Panc1 (cell line): ENCODE data around the gene MRPL16. TPM values are rescaled to one million over a fixed set of nuclear protein-coding genes. Genes with fewer than 3 reads are reported as not detected.
A peak's percentile ranks its signal among the peaks of the same experiment; 100 is the strongest.

Experiments used
- ATAC-seq: fragments of 200-7000 bp; cut with Tn5 transposase; 2 replicates; pipeline ENCODE4 v1.9.1; 2020; ENCODE audit warnings: mild to moderate bottlenecking, moderate library complexity
- BruUV-seq: library from RNA; stranded (reverse); fragments of 400-500 nt; replicated peaks from 2 replicates; lab custom pipeline; 2021; lab: Mats Ljungman, UMichigan
- CTCF ChIA-PET: fragments of 300-600 bp; sonication (Branson Sonifier 250); formaldehyde crosslinking; loops from one replicate; lab custom pipeline; 2022; ENCODE audit warnings: antibody characterized with exemption; lab: Charles Lee
- POLR2A ChIA-PET: fragments of 300-600 bp; sonication (Branson Sonifier 250); formaldehyde crosslinking; loops from one replicate; lab custom pipeline; 2022; ENCODE audit warnings: antibody characterized with exemption; lab: Charles Lee
- DNase-seq: peaks from one replicate; pipeline ENCODE4 v3.0.0-alpha.2; 2010; ENCODE audit warnings: low read depth, low spot score
- H3K27ac ChIP-seq: 2 replicates; pipeline ENCODE4 v1.5.1; 2011; ENCODE audit warnings: mild to moderate bottlenecking, low read length, inconsistent platforms
- H3K27me3 ChIP-seq: fragments of 200-500 bp; sonication (Bioruptor generic); 2 replicates; pipeline ENCODE4 v1.6.0; 2014; ENCODE audit warnings: low read length, inconsistent platforms; ENCODE audit not compliant: control insufficient read depth, insufficient read depth
- H3K36me3 ChIP-seq: fragments of 200-500 bp; sonication (Bioruptor generic); 2 replicates; pipeline ENCODE4 v1.5.1; 2014; ENCODE audit warnings: inconsistent platforms, mild to moderate bottlenecking, low read length, moderate library complexity; ENCODE audit not compliant: control insufficient read depth, insufficient read depth
- H3K4me1 ChIP-seq: 2 replicates; pipeline ENCODE4 v1.5.1; 2011; ENCODE audit warnings: inconsistent platforms, mild to moderate bottlenecking, low read length, moderate library complexity; ENCODE audit not compliant: control insufficient read depth, insufficient read depth
- H3K4me3 ChIP-seq, 2 experiments: 2 replicates each; pipeline ENCODE4 v1.5.1; 2011 to 2012; ENCODE audit warnings: low read depth in 2 of 2, low read length in 2 of 2, mild to moderate bottlenecking in 2 of 2, inconsistent platforms in 1 of 2, moderate library complexity in 1 of 2
- H3K9me3 ChIP-seq: fragments of 200-500 bp; sonication (Bioruptor generic); 2 replicates; pipeline ENCODE4 v1.5.1; 2014; ENCODE audit warnings: low read depth, mild to moderate bottlenecking, inconsistent platforms, low read length, moderate library complexity; ENCODE audit not compliant: control insufficient read depth, insufficient read depth
- CTCF ChIP-seq: fragments of 450-650 bp; IDR thresholded peaks from 2 replicates; pipeline ENCODE4 v1.5.1; 2017; ENCODE audit warnings: mild to moderate bottlenecking
- POLR2AphosphoS5 ChIP-seq: IDR thresholded peaks from 2 replicates; pipeline ENCODE4 v1.6.1; 2012; ENCODE audit warnings: mild to moderate bottlenecking, low read depth, low read length, moderate library complexity
- REST ChIP-seq, 2 experiments: IDR thresholded peaks; 2 replicates each; pipeline ENCODE4 v1.6.1; 2011 to 2012; ENCODE audit warnings: low read depth in 2 of 2, control low read depth in 1 of 2, low read length in 1 of 2, mild to moderate bottlenecking in 1 of 2, moderate library complexity in 1 of 2; ENCODE audit not compliant: insufficient read depth in 1 of 2
- SIN3A ChIP-seq: IDR thresholded peaks from 2 replicates; pipeline ENCODE4 v1.6.1; 2012; ENCODE audit warnings: low read depth, mild to moderate bottlenecking, low read length, moderate library complexity, borderline replicate concordance; ENCODE audit not compliant: insufficient read depth
- TCF7L2 ChIP-seq: IDR thresholded peaks from 2 replicates; pipeline ENCODE4 v1.6.1; 2011; ENCODE audit warnings: mild to moderate bottlenecking, low read depth, low read length, inconsistent platforms
- in situ Hi-C: cut with HindIII; loops from 2 replicates; pipeline ENCODE4 v1.10.0; 2016; ENCODE audit warnings: low sequenced_read_pairs, low pct_unique_long_range_greater_than_20kb
- intact Hi-C: fragments of 100-400 bp; cut with micrococcal nuclease; formaldehyde crosslinking; loops from one replicate; pipeline ENCODE4 v1.10.0; 2022; ENCODE audit not compliant: unreplicated experiment
- total RNA-seq: library from RNA; stranded (reverse); gene quantifications from one replicate; pipeline ENCODE4 v1.2.1, GENCODE V29; 2021; ENCODE audit not compliant: unreplicated experiment

Gene MRPL16
- total RNA-seq, 1 experiment from 2014 or later, result 41.8 TPM

GRCh38 chr11:59810911-59811259 is 307 bp upstream of the MRPL16 start:
- ATAC-seq, result no peak; the same call in 1 of the 2 replicates
- intact Hi-C loops, result no loop called here
- no TSS peak for BruUV-seq
- Histone ChIP-seq H3K4me1 (peaks cover 5% of the 10 kb centered on the region; the same call in 1 of the 2 replicates), H3K4me3 (peak overlapping the region; percentile 89 to 96), H3K36me3 (peaks cover 12% of the 10 kb centered on the region), H3K9me3 (no peaks in the 10 kb centered on the region; the same call in 1 of the 2 replicates), H3K27me3 (no peaks in the 10 kb centered on the region), H3K27ac (peak overlapping the region; percentile 93)
- TF ChIP-seq CTCF (no peak), REST (IDR thresholded peaks at IDR 0.05; ENCODE audit: insufficient read depth in 1 of 2, low read depth in 2 of 2, low read length in 1 of 2) (no peak), POLR2AphosphoS5 (no peak; the same call in 1 of the 2 replicates), SIN3A (no peak), TCF7L2 (no peak)
- DNase-seq, result no peak
- CTCF ChIA-PET, result interaction anchor here (0.9 kb wide), 1 partner anchor 55 kb away, joined by 4 read pairs; no protein-coding TSS in a partner anchor
- POLR2A ChIA-PET, result no interaction called here
- in situ Hi-C loops, result no loop called here

DNA sequence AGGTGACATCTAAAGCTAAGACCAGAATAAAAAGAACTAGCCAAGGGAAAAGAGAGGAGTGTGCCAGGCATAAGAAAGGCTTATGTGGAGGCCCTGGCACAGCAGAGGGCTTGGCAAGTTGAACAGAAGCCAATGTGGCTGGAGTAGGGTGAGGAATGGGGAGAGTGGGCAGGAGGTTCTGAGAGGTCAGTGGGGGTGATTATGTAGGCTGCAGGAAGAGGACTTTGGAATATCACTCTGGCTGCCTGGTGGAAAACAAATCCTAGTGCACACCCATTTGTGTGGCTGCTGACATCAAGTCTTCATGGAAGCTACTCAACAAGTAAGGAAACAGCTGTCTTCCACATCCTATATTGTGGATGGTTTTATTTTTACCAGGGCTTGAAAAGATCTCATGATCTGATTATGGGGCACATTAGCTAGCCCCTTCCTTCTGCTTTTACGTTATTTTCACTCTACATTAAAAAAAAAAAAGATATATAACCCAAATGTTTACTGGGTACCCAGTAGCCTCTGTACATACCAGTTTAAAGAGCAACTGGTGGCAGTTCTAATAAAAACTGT is 3.4 kb downstream of the MRPL16 start:
- no TSS peak for BruUV-seq
- in situ Hi-C loops (no loop called here), intact Hi-C loops (loop anchor here (10.0 kb wide), 1 partner anchor 142 kb away; the partner anchor contains the start of gene PATL1)
- H3K9me3 ChIP-seq, result no peaks in the 10 kb centered on the region; the same call in 1 of the 2 replicates
- ATAC-seq, result no peak
- H3K4me1 ChIP-seq, result peaks cover 5% of the 10 kb centered on the region; the same call in 1 of the 2 replicates
- ChIA-PET POLR2A (interaction anchor here (0.6 kb wide), 1 partner anchor 8 kb away, joined by 7 read pairs; no protein-coding TSS in a partner anchor), CTCF (interaction anchor here (0.7 kb wide), 1 partner anchor 1081 kb away, joined by 3 read pairs; no protein-coding TSS in a partner anchor)
- no peak overlapping the region for H3K4me3 ChIP-seq
- no peak for DNase-seq
- no peak overlapping the region for H3K27ac ChIP-seq
- no peaks in the 10 kb centered on the region for H3K27me3 ChIP-seq
- peaks cover 16% of the 10 kb centered on the region for H3K36me3 ChIP-seq
- no peak for TF ChIP-seq TCF7L2
- no peak for TF ChIP-seq SIN3A
- TF ChIP-seq POLR2AphosphoS5, result no peak
- TF ChIP-seq REST (IDR thresholded peaks at IDR 0.05; ENCODE audit: insufficient read depth in 1 of 2, low read depth in 2 of 2, low read length in 1 of 2), result no peak
- no peak for TF ChIP-seq CTCF
